T-helper 2 cell treated with Interferon-gamma antibody and Interleukin-4, amounts not matched to agents 5 μg/mL and 100 μg/mL, for 36 hours (primary cell): ENCODE results near the gene CIC.

ENCODE experiments used
- DNase-seq: peaks from one replicate; pipeline ENCODE4 v3.0.0; 2021; ENCODE audit warnings: low spot score
- H3K27ac Mint-ChIP-seq: one replicate; pipeline ENCODE4 v1.8.0; 2021; ENCODE audit warnings: mild to moderate bottlenecking, mixed read lengths
- H3K27me3 Mint-ChIP-seq: one replicate; pipeline ENCODE4 v1.8.0; 2021; ENCODE audit warnings: low read depth, mixed read lengths
- H3K36me3 Mint-ChIP-seq: one replicate; pipeline ENCODE4 v1.8.0; 2021; ENCODE audit warnings: low read depth, mixed read lengths
- H3K4me1 Mint-ChIP-seq: one replicate; pipeline ENCODE4 v1.8.0; 2021; ENCODE audit warnings: low read depth, mixed read lengths
- H3K4me3 Mint-ChIP-seq: one replicate; pipeline ENCODE4 v1.8.0; 2022; ENCODE audit warnings: mild to moderate bottlenecking, moderate library complexity, mixed read lengths
- H3K9me3 Mint-ChIP-seq: one replicate; pipeline ENCODE4 v1.8.0; 2021; ENCODE audit warnings: mixed read lengths

Gene CIC

GRCh38 chr19:42272989-42273406, 3.9 kb downstream of the CIC start:
- Mint-ChIP-seq H3K4me3 (no peak overlapping the region), H3K4me1 (peaks cover 42% of the 10 kb centered on the region), H3K27ac (no peak overlapping the region), H3K36me3 (peaks cover 24% of the 10 kb centered on the region), H3K9me3 (no peaks in the 10 kb centered on the region), H3K27me3 (no peaks in the 10 kb centered on the region)
- DNase-seq: no peak

DNA sequence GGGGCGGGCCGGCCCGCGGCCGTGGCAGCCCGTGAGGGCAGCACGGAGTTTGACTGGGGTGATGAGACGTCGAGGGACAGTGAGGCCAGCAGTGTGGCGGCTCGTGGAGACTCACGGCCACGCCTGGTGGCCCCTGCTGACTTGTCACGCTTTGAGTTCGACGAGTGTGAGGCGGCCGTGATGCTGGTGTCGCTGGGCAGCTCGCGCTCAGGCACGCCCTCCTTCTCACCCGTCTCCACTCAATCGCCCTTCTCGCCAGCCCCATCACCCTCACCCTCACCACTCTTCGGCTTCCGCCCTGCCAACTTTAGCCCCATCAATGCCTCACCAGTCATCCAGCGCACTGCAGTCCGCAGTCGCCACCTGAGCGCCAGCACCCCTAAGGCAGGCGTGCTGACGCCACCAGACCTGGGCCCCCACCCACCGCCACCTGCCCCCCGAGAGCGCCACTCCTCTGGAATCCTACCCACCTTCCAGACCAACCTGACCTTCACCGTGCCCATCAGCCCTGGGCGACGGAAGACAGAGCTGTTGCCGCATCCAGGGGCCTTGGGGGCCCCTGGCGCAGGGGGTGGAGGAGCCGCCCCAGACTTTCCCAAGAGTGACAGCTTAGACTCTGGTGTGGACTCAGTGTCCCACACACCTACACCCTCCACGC, 4.5 kb downstream of the CIC start:
- no peak overlapping the region for H3K4me3 Mint-ChIP-seq
- no peaks in the 10 kb centered on the region for H3K27me3 Mint-ChIP-seq
- peaks cover 45% of the 10 kb centered on the region for H3K4me1 Mint-ChIP-seq
- no peak for DNase-seq
- H3K9me3 Mint-ChIP-seq: no peaks in the 10 kb centered on the region
- no peak overlapping the region for H3K27ac Mint-ChIP-seq
- H3K36me3 Mint-ChIP-seq: peaks cover 28% of the 10 kb centered on the region

GRCh38 chr19:42274065-42274682, 5.1 kb downstream of the CIC start:
- Mint-ChIP-seq H3K4me3 (no peak overlapping the region), H3K36me3 (peaks cover 28% of the 10 kb centered on the region), H3K27ac (peak overlapping the region; percentile 58), H3K4me1 (peaks cover 50% of the 10 kb centered on the region), H3K9me3 (no peaks in the 10 kb centered on the region), H3K27me3 (no peaks in the 10 kb centered on the region)
- DNase-seq: no peak

DNA sequence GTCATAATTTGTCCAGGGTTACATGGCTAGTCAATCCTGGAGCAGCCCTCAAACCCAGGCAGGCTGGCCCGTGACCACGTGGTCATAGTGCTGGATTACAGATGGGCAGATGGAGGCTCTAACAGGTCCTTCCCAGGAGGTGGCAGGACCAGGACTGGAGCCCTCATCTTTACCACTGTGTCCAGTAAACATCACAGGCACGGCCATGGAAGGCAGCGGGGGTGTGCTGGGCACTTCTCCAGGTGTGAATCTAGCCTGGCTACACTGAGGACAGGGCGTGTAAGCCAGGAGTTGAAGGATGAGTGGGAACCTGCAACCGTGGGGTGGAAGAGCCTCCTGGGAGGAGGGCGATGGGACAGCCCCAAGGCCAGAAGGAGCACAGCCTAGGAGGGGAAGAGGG, 6.1 kb downstream of the CIC start:
- Mint-ChIP-seq H3K27ac (peak overlapping the region; percentile 58), H3K9me3 (no peaks in the 10 kb centered on the region), H3K27me3 (no peaks in the 10 kb centered on the region), H3K36me3 (peaks cover 28% of the 10 kb centered on the region), H3K4me3 (peak overlapping the region; percentile 12), H3K4me1 (peaks cover 49% of the 10 kb centered on the region)
- DNase-seq: no peak

DNA sequence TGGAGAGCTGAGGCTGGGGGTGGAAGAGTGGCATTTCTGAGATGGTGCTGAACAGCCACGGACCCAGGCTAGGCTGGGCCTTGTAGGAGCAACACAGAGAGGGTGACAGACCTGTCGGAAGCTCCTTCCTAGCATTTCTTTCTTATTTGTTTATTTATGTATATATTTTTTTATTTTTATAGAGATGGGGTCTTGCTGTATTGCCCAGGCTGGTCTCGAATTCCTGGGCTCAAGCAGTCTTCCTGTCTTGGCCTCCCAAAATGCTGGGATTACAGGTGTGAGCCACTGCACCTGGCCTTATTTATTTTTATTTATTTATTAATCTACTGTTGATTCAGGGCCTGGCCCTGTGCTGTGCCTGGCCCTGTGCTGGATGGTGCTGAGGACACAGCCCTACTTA, 6.5 kb downstream of the CIC start:
- Mint-ChIP-seq H3K4me1 (peaks cover 46% of the 10 kb centered on the region), H3K9me3 (no peaks in the 10 kb centered on the region), H3K27ac (peak overlapping the region; percentile 58), H3K27me3 (no peaks in the 10 kb centered on the region), H3K4me3 (peak overlapping the region; percentile 32), H3K36me3 (peaks cover 28% of the 10 kb centered on the region)
- no peak for DNase-seq

- H3K27me3 Mint-ChIP-seq: no peaks in the 10 kb centered on the region
- H3K4me1 Mint-ChIP-seq: peaks cover 41% of the 10 kb centered on the region
- peak overlapping the region; percentile 32 for H3K4me3 Mint-ChIP-seq
- H3K36me3 Mint-ChIP-seq: peaks cover 25% of the 10 kb centered on the region
- no peak for DNase-seq
- no peaks in the 10 kb centered on the region for H3K9me3 Mint-ChIP-seq
- peak overlapping the region; percentile 51 for H3K27ac Mint-ChIP-seq
Measured at GRCh38 chr19:42276284-42276683, 7.2 kb downstream of the CIC start.

- Mint-ChIP-seq H3K27me3 (no peaks in the 10 kb centered on the region), H3K9me3 (no peaks in the 10 kb centered on the region), H3K27ac (no peak overlapping the region), H3K4me3 (no peak overlapping the region), H3K36me3 (peaks cover 21% of the 10 kb centered on the region), H3K4me1 (peaks cover 41% of the 10 kb centered on the region)
- no peak for DNase-seq
Measured at GRCh38 chr19:42276821-42277220, 7.8 kb downstream of the CIC start.

DNA sequence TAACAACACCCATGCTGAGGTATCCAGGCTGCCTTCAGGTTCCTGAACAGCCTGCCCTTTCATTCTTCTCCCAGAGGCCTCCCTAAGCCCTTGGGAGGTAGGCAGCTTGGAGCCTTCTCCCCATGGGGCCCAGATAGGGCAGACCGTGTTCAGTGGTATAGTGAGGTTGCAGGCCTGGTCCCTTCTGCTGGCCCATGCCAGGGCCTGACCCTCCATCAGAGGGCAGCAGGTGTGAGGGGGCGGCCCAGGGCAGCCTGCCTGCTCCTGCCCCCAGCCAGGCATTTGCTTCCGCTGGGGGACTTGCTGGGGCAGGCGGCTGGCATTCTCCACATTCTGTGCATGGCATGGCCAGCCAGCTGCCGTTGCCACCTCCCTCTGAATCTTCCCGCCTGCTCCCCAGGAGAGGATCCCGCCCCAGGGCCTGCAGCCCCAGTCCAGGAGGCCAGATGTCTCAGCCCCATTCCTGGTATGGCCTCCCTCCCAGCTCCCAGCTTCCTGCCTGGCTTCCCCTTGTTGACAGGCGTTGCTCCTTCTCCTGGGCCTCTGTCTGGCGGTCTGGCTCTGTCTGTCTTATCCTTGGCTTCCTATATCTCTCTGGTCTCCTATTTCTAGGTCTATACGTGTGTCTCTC, 8.9 kb downstream of the CIC start:
- no peaks in the 10 kb centered on the region for H3K27me3 Mint-ChIP-seq
- H3K4me1 Mint-ChIP-seq: peaks cover 49% of the 10 kb centered on the region
- H3K27ac Mint-ChIP-seq: peak overlapping the region; percentile 56
- H3K4me3 Mint-ChIP-seq: no peak overlapping the region
- no peak for DNase-seq
- H3K36me3 Mint-ChIP-seq: peaks cover 21% of the 10 kb centered on the region
- H3K9me3 Mint-ChIP-seq: no peaks in the 10 kb centered on the region

DNA sequence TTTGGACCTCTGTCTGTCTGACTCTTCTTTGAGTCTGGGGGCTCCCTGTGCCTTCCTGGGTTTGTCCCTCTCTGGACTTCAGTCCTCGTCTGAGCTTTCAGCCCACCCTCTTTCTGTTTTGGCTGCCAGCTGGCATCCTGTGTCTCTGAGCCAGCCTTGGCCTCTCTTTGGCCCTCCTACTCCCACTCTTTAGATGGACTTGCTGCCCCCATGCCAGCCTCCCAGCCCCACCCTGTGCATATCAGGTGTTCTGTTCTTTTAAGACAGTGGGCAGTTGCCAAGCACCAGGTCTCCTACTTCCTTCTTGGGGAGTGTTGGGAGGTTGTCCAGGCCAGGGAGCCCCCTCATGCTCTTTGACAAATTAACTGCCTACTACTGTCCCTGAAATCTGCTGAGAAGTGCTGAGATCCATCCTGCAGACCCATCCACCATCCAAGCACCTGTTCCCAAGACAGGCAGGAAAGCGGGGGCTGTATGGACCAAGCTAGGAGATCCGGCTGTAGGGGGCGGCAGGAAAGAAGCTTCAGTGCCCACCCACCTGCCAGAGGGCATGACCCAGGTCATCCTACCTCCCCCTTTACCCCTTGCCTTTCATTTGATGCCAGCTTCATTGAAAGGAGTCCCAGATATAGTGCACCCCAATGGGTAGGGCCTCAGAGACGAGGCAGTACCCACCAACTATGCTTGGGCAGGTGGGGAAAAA, 9.6 kb downstream of the CIC start:
- peaks cover 49% of the 10 kb centered on the region for H3K4me1 Mint-ChIP-seq
- no peak for DNase-seq
- peak overlapping the region; percentile 85 for H3K4me3 Mint-ChIP-seq
- peak overlapping the region; percentile 91 for H3K27ac Mint-ChIP-seq
- no peaks in the 10 kb centered on the region for H3K27me3 Mint-ChIP-seq
- no peaks in the 10 kb centered on the region for H3K9me3 Mint-ChIP-seq
- peaks cover 18% of the 10 kb centered on the region for H3K36me3 Mint-ChIP-seq

- peaks cover 15% of the 10 kb centered on the region for H3K36me3 Mint-ChIP-seq
Measured at GRCh38 chr19:42279155-42279901, 10.3 kb downstream of the CIC start.

GRCh38 chr19:42279902-42280814, 11.1 kb downstream of the CIC start:
- H3K9me3 Mint-ChIP-seq: no peaks in the 10 kb centered on the region

More at GRCh38 chr19:42279155-42279901, 10.3 kb downstream of the CIC start:
- Mint-ChIP-seq H3K4me3 (peak overlapping the region; percentile 85), H3K27me3 (no peaks in the 10 kb centered on the region), H3K4me1 (peaks cover 49% of the 10 kb centered on the region), H3K27ac (peak overlapping the region; percentile 91), H3K9me3 (no peaks in the 10 kb centered on the region)
- DNase-seq: no peak

DNA sequence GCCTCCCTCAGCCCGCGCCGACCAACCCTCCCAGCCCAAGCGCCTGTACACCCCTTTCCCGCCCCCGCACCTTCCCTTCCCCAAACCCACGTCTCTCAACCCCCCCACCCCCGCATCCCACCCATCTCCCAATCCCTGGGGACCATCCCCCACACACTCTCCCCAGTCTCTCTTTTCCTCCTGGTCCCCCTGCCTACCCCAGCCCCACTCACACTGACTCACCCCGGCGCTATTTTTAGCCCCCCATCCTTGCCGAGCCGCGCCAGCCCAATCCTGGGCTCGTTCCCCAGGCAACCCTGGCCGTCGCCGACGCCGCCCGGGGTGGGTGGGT, 11.7 kb downstream of the CIC start:
- H3K27me3 Mint-ChIP-seq: no peaks in the 10 kb centered on the region
- no peaks in the 10 kb centered on the region for H3K9me3 Mint-ChIP-seq
- DNase-seq: no peak
- H3K4me1 Mint-ChIP-seq: peaks cover 52% of the 10 kb centered on the region
- no peak overlapping the region for H3K27ac Mint-ChIP-seq
- H3K36me3 Mint-ChIP-seq: peaks cover 7% of the 10 kb centered on the region
- no peak overlapping the region for H3K4me3 Mint-ChIP-seq

More at GRCh38 chr19:42279902-42280814, 11.1 kb downstream of the CIC start:
- Mint-ChIP-seq H3K36me3 (peaks cover 9% of the 10 kb centered on the region), H3K4me3 (peak overlapping the region; percentile 85), H3K4me1 (peaks cover 51% of the 10 kb centered on the region), H3K27me3 (no peaks in the 10 kb centered on the region), H3K27ac (peak overlapping the region; percentile 91)
- peak; percentile 89 for DNase-seq
